HG02840 (cell line): ENCODE measurements around the gene TRPM3.
"Not testable (repeated sequence)": the region's sequence is repeated elsewhere in the genome, so short reads cannot be mapped to it uniquely, and the experiment has no call there.

Experiments
- ATAC-seq: cut with Tn5 transposase; IDR thresholded peaks from one replicate; pipeline ENCODE4 v1.9.1; 2021; ENCODE audit warnings: mild to moderate bottlenecking, moderate library complexity, moderate number of reproducible peaks; ENCODE audit not compliant: unreplicated experiment, low FRiP score

Gene TRPM3

GRCh38 chr9:71004196-71004595, 117.2 kb downstream of the TRPM3 start:
- no peak for ATAC-seq

- ATAC-seq: no peak
These were observed 118.1 kb downstream of the TRPM3 start for GRCh38 chr9:71003346-71003745.

- no peak for ATAC-seq
These were observed 119.5 kb downstream of the TRPM3 start for GRCh38 chr9:71001780-71002386.

- no peak for ATAC-seq
These were observed 122.5 kb downstream of the TRPM3 start for GRCh38 chr9:70998962-70999361.

- no peak for ATAC-seq
These were observed 125.9 kb downstream of the TRPM3 start for GRCh38 chr9:70995511-70995910.

- ATAC-seq: no peak
These were observed 126.8 kb downstream of the TRPM3 start for GRCh38 chr9:70994582-70994981.

GRCh38 chr9:70988551-70988950, 132.9 kb downstream of the TRPM3 start:
- no peak for ATAC-seq

- ATAC-seq: no peak
These were observed 133.4 kb downstream of the TRPM3 start for GRCh38 chr9:70987986-70988385.

GRCh38 chr9:70986984-70987383, 134.4 kb downstream of the TRPM3 start:
- ATAC-seq: no peak

- no peak for ATAC-seq
These were observed 137.6 kb downstream of the TRPM3 start for GRCh38 chr9:70983723-70984295.

- ATAC-seq: no peak
These were observed 140.1 kb downstream of the TRPM3 start for GRCh38 chr9:70981312-70981711.

- ATAC-seq: no peak
These were observed 141.5 kb downstream of the TRPM3 start for GRCh38 chr9:70979966-70980365.

- no peak for ATAC-seq
These were observed 143.3 kb downstream of the TRPM3 start for GRCh38 chr9:70978085-70978484.

- ATAC-seq: no peak
These were observed 145.6 kb downstream of the TRPM3 start for GRCh38 chr9:70975821-70976220.

- ATAC-seq: no peak
These were observed 149.7 kb downstream of the TRPM3 start for GRCh38 chr9:70971723-70972122.

- not testable (repeated sequence) for ATAC-seq
These were observed 155.0 kb downstream of the TRPM3 start for GRCh38 chr9:70966380-70966779.

GRCh38 chr9:70964861-70965260, 156.6 kb downstream of the TRPM3 start:
- ATAC-seq: no peak

GRCh38 chr9:70963554-70963953, 157.9 kb downstream of the TRPM3 start:
- ATAC-seq: no peak

- no peak for ATAC-seq
These were observed 158.5 kb downstream of the TRPM3 start for GRCh38 chr9:70962761-70963440.

- no peak for ATAC-seq
These were observed 162.1 kb downstream of the TRPM3 start for GRCh38 chr9:70959366-70959765.

- no peak for ATAC-seq
These were observed 166.8 kb downstream of the TRPM3 start for GRCh38 chr9:70954596-70955143.

- no peak for ATAC-seq
These were observed 167.3 kb downstream of the TRPM3 start for GRCh38 chr9:70954126-70954525.
